GM19468 (cell line): ENCODE measurements around the gene AICDA.

Source experiments
- ATAC-seq: cut with Tn5 transposase; IDR thresholded peaks from one replicate; pipeline ENCODE4 v1.9.1; 2021; ENCODE audit warnings: mild to moderate bottlenecking, moderate library complexity, moderate number of reproducible peaks; ENCODE audit not compliant: unreplicated experiment; ENCODE audit errors: extremely low read depth

The AICDA gene

GRCh38 chr12:8561011-8561410, 51.6 kb downstream of the AICDA start:
- no peak for ATAC-seq

- no peak for ATAC-seq
These were observed 53.0 kb downstream of the AICDA start for GRCh38 chr12:8559676-8560075.

GRCh38 chr12:8556531-8557097, 56.0 kb downstream of the AICDA start:
- no peak for ATAC-seq

GRCh38 chr12:8554451-8555195, 58.0 kb downstream of the AICDA start:
- no peak for ATAC-seq

- no peak for ATAC-seq
These were observed 59.5 kb downstream of the AICDA start for GRCh38 chr12:8553088-8553627.
